Stimulated activated CD8-positive, alpha-beta memory T cell treated with anti-CD3 and anti-CD28 coated beads, Interleukin-12 subunit alpha, Interleukin-12 subunit beta, amount 100 ng/mL, for 24 hours (primary cell): ENCODE results near the gene LENG1.
"Not testable (repeated sequence)": the region's sequence is repeated elsewhere in the genome, so short reads cannot be mapped to it uniquely, and the experiment has no call there.

Experiments used
- DNase-seq: peaks from one replicate; pipeline ENCODE4 v3.0.0-alpha.2; 2020; ENCODE audit errors: extremely low read depth

The LENG1 gene

DNA sequence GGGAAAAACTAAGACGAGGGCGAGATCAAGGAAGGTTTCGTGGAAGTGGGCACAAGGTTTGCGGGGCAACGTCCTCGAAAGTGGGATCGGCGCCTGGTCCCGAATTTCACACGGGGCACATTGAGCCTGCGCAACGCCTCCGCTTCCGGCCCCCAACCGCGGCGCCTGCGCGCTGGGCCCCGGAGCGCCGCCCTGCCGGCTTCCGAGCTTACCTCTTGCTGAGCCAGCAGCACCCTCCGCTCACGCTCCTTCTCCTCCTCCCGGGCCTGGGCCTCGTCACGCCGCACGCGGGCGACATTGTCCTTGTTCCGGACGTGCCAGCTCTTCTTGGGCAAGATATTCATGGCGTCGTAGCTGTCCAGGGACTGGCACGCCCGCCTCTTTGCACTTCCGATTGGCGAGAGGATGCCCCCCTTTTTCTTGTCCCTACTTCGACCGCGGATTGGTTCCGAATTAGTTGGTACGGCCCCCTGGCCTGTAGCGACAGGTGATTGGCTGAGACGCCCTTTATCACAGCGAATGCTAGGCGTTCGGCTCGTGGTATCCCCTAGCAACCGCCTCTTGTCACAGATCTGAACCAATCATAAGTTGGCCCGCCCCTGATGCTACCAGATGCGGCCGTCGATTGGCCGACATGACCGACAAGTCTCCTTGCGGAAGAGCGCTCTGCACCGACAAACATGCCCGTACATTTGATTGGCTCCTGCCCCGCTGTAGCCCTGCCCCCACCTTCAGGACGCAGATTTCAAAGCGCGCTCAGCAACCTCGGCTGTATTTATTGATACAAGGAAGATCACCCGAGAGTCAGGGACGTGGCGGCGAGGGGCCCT is at the start of gene LENG1:
Gene LENG1 (minus strand): TSS at position 370 of the 830 bp plus-strand sequence. CDS start 26 bp downstream, at position 344.
- DNase-seq, result peak; percentile 97

DNA sequence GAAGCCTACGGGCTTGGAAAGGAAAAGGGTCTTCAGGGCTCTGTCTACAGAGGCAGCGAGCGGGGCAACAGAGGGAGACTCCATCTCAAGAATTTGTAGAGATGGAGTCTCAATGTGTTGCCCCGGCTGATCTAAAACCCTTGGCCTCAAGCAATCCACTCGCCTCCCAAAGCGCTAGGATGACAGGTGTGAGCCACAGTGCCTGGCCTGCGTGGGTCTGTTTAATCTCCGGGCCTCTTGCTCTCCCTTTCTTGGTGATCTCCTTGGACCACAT is 49.2 kb upstream of the LENG1 start:
- no peak for DNase-seq

DNA sequence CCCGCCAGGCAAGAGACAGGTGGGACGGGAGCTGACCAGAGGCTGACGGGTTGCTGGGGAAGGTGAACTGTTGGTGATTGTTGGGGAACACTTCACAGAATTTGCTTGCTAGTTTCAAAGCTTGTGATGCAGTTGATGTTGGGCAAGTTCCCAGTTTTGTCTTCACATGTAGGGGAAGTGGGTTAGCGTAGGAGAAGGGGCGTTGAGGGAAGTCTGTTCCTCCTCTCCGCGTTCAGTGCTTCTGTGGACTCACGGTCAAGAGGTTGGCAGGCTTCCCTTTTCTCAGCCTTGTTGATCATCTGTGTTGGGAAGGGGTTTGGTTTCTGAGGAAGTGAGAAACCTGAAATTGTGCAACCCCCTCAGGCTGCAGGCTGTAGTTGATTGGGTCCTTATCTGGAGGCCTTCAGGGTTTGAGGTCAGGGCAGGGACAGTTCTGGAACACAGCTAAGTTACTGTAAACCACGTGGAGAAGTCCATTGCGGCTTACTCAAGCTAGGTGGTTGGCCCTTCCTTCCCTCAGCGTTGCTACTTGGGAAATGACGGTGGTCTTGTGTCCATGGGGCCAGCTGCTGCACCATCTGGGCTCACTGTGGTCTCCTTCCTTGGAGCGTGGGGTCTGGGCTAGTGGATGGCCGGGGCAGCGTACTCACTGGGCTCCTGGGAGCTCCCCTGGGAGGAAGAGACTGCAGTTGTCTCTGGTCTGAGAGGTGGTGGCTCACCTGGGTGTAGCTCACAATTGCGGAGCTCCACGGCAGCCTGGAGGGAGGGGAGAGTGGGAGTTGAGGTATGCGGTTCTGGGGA is 48.7 kb upstream of the LENG1 start:
- no peak for DNase-seq

DNA sequence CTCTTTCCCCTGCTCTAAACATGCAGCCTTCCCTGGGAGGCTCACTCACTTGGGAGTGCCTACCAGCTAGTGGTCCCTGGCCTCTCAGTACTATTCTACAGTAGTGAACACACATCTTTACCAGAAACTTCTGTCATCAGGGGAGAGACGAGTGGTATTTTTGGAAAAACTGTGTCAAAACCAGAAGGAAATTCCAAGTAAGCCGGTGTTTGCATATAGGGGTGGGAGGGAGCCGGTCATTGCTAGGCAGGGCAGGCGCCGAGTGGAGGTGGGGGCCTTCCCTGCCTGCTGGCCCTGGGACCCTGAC is 48.1 kb upstream of the LENG1 start:
- no peak for DNase-seq

DNA sequence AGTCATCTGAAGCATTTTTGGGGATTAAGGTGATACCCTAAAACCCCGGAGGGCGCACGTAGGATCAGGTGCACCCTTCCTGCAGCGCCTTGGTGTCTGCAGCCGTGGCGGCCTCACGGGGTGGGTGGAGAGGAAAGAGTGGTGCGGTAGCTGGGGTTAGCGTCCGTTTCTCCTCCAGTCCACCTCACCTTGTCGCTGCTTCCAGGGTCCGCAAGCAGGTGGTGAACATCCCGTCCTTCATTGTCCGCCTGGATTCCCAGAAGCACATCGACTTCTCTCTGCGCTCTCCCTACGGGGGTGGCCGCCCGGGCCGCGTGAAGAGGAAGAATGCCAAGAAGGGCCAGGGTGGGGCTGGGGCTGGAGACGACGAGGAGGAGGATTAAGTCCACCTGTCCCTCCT is 47.7 kb upstream of the LENG1 start:
- not testable (repeated sequence) for DNase-seq

DNA sequence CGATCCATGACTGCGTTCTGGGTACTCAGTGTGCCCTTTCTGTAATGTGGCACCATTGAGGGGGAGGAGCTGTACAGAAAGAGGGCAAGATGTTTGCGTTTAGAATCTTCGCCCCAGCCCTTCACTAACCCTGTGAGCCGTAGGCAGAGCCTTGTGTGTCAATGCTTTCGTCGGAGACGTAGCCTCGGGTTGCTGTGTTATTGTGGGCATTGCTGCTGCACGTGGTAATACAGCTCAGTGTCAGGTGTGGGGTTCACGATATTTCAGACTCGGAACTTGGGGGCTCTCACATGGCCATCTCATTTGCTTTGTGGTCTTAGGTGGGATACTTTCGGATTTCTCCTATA is 47.3 kb upstream of the LENG1 start:
- no peak for DNase-seq

DNA sequence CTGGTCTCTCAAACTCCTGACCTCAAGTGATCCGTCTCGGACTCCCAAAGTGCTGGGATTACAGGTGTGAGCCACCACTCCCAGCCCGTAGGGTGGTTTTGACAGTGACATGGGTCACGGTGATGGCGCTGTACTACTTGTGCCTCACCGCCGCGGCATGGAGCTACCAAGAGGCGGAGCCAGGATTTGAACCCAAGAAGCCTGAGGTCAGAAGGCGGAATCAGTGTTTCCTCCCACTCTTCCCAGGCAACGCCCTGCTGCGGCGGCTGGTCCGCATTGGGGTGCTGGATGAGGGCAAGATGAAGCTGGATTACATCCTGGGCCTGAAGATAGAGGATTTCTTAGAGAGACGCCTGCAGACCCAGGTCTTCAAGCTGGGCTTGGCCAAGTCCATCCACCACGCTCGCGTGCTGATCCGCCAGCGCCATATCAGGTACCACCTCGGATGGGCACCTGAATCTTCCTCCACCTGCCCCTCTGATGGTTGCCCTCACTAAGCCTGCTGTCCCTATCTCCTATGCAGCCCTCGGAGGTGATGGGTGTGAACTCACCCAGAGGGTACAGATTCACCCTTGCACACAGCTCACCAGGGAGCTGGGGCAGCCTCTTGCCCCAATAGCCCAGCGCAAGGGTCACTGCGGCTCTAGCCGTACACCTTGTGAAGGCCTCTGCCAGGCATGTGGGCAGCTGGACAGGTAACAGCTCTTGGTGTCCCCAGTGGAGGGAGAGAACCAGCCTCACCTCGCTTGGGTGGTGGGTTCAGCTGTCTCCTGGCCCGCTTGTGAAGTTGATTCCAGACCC is 46.7 kb upstream of the LENG1 start:
- DNase-seq, result no peak

DNA sequence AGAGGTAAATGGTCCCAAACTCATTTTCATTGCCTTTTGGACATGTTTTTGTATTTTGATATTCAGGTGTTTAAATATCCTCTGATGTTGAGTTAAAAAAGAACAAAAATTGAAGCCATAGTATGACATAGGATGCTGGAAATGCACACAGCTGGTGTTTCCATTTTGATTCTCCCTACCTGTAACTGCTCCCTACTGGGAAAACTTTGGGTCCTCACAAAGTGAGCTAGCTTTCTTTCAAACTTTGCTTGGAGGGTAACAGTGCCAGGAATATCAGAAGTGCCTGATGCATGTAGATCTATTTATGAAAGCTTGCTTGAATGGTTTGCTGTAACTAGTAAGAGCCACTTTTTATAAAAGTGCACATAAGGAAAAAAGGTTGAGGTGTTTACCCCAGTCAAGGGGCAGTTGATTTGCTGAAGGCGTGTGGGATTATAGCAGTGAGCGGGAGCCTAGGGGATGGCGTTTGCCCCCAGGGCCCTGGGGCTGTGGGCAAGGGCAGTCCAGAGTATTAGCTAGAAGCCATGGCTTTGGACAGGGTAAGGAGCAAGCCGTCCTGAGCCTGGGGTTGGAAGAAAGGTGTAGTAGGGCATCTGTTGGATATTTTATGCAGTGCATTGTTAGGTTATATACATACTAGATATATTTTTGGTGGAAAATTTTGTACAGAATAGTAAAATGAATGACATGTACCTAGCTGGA is 45.4 kb upstream of the LENG1 start:
- no peak for DNase-seq

DNA sequence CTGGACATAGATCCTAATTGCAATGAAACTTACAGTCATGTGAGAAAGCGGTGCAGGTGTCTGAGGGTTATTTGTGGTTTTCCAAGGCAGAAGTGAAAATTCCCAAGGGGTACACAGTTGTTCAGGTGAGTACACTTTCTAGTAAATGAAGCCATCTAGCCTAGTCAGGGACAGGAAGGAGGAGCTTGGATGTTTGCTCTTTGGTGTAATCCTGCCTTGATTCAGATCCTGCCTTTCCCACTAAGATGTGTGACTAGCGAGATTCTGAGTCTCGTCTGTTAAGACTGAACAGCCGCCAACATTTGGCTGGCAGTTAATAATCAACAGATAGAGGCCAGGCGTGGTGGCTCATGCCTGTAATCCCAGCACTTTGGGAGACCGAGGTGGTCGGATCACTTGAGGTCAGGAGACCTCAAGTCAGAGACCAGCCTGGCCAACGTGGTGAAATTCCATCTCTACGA is 43.7 kb upstream of the LENG1 start:
- no peak for DNase-seq

DNA sequence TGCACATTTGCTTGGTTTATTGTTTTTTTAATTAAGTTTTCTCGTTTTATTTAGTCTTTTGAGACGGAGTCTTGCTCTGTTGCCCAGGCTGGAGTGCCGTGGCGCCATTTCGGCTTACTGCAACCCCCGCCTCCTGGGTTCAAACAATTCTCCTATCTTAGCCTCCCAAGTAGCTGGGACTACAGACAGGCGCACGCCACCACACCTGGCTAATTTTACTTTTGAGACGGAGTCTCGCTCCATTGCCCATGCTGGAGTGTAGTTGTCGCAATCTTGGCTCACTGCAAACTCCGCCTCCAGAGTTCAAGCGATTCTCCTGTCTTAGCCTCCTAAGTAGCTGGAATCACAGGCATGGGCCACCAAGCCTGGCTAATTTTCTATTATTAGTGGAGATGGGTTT is 42.5 kb upstream of the LENG1 start:
- no peak for DNase-seq

DNA sequence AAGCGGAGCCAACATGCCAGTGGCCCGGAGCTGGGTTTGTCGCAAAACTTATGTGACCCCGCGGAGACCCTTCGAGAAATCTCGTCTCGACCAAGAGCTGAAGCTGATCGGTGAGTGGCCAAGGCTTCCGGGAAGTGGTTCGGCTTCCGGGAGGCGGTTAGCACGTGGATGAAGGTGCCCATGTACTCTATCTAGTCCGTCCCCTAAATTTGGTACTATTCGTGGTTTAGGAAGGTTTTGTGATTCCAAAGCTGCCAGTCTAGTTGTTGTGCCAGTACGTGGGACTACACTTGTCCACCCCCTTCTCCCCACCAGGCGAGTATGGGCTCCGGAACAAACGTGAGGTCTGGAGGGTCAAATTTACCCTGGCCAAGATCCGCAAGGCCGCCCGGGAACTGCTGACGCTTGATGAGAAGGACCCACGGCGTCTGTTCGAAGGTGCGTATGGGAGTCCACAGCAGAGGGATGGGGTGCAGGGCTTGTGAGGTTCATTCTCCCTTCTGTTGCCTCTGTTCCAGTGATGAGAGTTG is 41.7 kb upstream of the LENG1 start:
- no peak for DNase-seq

DNA sequence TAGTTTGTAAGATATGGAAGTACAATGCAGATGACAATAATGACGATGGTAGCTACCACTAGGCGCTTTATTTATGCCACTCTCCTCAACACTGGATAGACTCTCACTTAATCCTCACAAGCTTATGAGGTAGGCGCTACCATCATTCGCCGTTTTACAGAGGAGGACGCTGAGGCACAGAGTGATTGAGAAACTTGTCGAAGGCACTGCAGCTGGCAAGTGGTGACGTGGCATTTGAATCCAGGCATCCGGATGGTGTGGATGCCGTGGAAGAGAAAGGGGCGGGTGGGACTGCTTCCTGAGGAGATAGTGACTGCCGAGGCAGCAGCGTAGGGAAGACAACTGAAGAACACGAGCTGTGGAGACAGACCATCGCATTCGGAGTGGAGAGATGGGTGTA is 39.9 kb upstream of the LENG1 start:
- no peak for DNase-seq

DNA sequence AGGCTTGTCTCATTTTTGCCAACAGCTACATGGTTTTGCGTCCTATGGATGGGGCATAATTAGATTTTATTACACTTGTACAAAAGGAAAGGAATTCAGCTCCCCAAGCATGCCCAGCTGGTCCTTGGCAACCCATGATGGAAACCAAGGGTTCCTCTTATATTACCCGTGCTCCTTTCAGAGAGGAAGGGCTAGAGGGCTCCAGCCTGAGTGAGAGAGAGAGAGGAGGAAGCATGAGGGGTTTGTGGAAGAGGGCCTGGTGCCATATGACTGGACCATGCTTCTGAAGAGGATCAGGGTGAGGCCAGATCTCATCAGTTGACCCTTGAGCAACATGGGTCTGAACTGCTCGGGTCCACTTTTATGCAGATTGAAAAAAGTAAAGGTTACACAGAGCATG is 37.6 kb upstream of the LENG1 start:
- DNase-seq, result no peak

DNA sequence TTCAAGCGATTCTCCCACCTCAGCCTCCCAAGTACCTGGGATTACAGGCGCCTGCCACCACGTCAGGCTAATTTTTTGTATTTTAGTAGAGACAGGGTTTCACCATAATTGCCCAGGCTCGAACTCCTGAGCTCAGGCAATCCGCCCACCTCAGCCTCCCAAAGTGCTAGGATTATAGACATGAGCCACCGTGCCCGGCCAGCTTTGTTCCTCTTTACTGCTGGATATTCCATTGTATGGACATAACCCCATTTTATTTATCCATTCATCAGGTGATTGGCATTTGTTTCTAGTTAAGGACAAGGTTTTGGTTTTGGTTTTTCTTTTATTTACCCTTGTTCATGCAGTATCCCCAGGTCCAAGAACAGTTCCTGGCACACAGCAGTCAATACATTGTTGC is 37.0 kb upstream of the LENG1 start:
- no peak for DNase-seq

DNA sequence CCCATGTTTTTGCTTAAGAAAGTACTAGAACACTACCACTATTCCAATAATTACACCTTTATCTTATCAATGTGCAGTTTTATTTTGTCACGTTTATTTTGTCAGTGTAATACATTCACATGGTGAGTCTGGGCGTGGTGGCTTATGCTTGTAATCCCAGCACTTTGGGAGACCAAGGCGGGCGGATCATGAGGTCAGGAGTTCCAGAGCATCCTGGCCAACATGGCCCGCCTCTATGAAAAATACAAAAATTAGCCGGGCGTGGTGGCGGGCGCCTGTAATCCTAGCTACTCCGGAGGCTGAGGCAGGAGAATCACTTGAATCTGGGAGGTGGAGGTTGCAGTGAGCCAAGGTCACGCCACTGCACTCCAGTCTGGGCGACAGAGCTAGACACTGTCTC is 34.9 kb upstream of the LENG1 start:
- not testable (repeated sequence) for DNase-seq

DNA sequence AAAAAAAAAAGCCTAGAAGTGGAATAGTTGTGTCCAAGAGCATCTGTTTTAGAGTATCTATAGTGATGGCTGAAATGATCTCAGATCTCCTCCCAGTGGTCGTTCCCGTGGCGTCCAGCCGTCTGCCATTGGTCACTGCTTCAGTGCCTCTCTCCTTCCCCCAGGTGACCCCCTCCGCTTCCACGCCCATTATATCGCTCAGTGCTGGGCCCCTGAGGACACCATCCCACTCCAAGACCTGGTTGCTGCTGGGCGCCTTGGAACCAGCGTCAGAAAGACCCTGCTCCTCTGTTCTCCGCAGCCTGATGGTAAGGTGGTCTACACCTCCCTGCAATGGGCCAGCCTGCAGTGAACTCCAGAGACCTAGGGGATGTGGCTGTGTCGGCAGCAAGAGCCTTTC is 33.5 kb upstream of the LENG1 start:
- no peak for DNase-seq

DNA sequence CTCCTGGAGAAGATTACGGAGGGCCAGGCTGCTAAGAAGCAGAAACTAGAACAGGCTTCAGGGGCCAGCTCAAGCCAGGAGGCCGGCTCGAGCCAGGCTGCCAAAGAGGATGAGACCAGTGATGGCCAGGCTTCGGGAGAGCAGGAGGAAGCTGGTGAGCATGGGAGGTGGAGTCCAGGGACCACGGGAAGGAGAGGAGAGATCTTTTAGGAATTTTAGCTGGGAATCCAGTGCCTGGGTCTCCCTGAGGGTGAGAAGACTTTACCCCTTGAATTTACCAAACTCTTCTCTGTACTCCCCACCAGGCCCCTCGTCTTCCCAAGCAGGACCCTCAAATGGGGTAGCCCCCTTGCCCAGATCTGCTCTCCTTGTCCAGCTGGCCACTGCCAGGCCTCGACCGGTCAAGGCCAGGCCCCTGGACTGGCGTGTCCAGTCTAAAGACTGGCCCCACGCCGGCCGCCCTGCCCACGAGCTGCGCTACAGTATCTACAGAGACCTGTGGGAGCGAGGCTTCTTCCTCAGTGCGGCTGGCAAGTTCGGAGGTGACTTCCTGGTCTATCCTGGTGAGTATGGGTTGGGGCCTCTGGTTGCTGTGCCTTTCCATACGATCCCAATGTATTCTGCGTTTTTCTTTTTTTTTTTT is 32.4 kb upstream of the LENG1 start:
- no peak for DNase-seq

DNA sequence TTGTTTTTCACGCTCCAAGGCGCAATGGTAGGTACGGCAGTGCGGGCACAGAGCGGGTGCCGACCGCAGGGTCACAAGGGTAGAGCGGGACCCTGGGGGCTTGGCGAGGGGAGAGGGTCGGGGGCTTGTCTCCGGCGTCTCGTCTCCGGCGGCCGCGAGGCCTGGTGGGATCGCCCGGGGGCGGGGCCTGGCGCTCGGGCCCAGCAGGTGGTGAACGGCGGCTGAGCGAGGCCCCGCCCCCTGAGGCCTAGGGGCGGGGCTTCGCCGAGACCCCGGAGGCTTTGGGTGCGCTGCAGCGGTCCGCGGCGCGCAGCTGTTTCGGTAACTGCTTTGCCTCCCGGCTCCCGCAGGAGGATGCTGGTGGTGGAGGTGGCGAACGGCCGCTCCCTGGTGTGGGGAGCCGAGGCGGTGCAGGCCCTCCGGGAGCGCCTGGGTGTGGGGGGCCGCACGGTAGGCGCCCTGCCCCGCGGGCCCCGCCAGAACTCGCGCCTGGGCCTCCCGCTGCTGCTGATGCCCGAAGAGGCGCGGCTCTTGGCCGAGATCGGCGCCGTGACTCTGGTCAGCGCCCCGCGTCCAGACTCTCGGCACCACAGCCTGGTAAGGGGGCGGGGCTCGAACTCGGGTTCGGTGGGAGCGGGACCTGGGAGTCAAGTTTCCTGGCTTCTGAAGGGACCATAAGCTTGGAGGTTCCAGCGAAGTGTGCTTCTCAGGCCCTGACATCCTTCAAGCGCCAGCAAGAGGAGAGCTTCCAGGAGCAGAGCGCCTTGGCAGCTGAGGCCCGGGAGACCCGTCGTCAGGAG is 31.7 kb upstream of the LENG1 start, which contains the start of gene TSEN34:
Gene TSEN34 (plus strand): TSS at position 298 of the 800 bp plus-strand sequence. CDS start 57 bp downstream, at position 355.
- peak; percentile 71 for DNase-seq

DNA sequence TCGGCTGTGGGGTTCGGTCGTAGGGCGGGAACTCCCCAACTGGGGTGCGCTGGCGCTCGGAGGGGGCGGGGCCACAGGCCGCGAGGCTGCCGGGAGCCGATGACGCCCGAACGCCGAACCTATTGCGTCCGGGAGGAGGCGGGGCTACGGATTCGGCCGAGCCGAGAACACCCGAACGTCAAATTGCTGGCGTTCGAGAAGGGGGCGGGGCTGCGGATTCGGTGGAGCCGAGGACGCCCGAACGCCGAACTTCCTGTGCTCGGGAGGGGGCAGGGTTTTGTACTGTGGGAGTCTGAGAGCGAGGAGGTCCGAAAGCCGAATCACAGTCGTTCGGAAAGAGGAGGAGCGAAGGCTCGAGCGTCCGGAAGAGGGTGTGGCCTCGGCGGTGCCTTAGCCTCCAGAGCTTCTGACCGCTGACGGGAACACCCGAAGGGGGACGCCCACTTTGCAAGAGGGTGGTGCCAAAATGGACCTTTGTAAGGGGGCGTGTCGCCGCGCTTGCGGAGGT is 31.0 kb upstream of the LENG1 start:
- peak; percentile 100 for DNase-seq
